GM23338 (cell line): Measurements from ENCODE around the gene FOXP1. TPM values are rescaled to one million over a fixed set of nuclear protein-coding genes. Genes with fewer than 3 reads are reported as not detected.

Experiments
- ATAC-seq: fragments of 200-7000 bp; cut with Tn5 transposase; 3 replicates; pipeline ENCODE4 v1.9.1; 2020
- DNase-seq: peaks from one replicate; pipeline ENCODE4 v3.0.0-alpha.2; 2015; ENCODE audit warnings: low spot score
- H2AFZ ChIP-seq: fragments of 200-600 bp; sonication (generic); 2 replicates; pipeline ENCODE4 v1.8.0; 2016; ENCODE audit warnings: antibody characterized with exemption, mild to moderate bottlenecking, moderate library complexity
- H3F3A ChIP-seq: fragments of 200-600 bp; sonication (generic); replicated peaks from 2 replicates; pipeline ENCODE4 v1.8.0; 2017; ENCODE audit warnings: antibody characterized with exemption, mixed run types, low read depth
- H3K27ac ChIP-seq: fragments of 200-600 bp; sonication (generic); 2 replicates; pipeline ENCODE4 v1.6.1; 2016; ENCODE audit warnings: low read depth
- H3K27me3 ChIP-seq: fragments of 200-600 bp; sonication (generic); 2 replicates; pipeline ENCODE4 v1.8.0; 2016; ENCODE audit warnings: mild to moderate bottlenecking, mixed run types, moderate library complexity; ENCODE audit not compliant: insufficient read depth
- H3K36me3 ChIP-seq: fragments of 200-600 bp; sonication (generic); 2 replicates; pipeline ENCODE4 v1.8.0; 2016; ENCODE audit warnings: mild to moderate bottlenecking; ENCODE audit not compliant: insufficient read depth
- H3K4me1 ChIP-seq: fragments of 200-600 bp; sonication (generic); 2 replicates; pipeline ENCODE4 v1.8.0; 2016; ENCODE audit warnings: mild to moderate bottlenecking, moderate library complexity; ENCODE audit not compliant: insufficient read depth
- H3K4me2 ChIP-seq: fragments of 200-600 bp; sonication (generic); 2 replicates; pipeline ENCODE4 v1.7.1; 2017; ENCODE audit warnings: mixed run types
- H3K4me3 ChIP-seq: fragments of 200-600 bp; sonication (generic); 2 replicates; pipeline ENCODE4 v1.6.1; 2016; ENCODE audit warnings: mixed run types
- H3K79me2 ChIP-seq: fragments of 200-600 bp; sonication (generic); replicated peaks from 2 replicates; pipeline ENCODE4 v1.8.0; 2017; ENCODE audit warnings: mild to moderate bottlenecking; ENCODE audit not compliant: insufficient read depth
- H3K9me2 ChIP-seq: fragments of 200-600 bp; sonication (generic); 2 replicates; pipeline ENCODE4 v1.8.0; 2017; ENCODE audit not compliant: insufficient read depth
- H4K20me1 ChIP-seq: fragments of 200-600 bp; sonication (generic); replicated peaks from 2 replicates; pipeline ENCODE4 v1.8.0; 2017; ENCODE audit warnings: mild to moderate bottlenecking; ENCODE audit not compliant: insufficient read depth
- H3K27ac Mint-ChIP-seq: 2 replicates; pipeline ENCODE4 v1.8.0; 2020; ENCODE audit warnings: inconsistent platforms, mild to moderate bottlenecking, moderate library complexity, mixed read lengths
- H3K27me3 Mint-ChIP-seq: 3 replicates; pipeline ENCODE4 v1.8.0; 2022; ENCODE audit warnings: low read depth, mild to moderate bottlenecking, moderate library complexity, mixed read lengths, inconsistent platforms; ENCODE audit not compliant: insufficient read depth, poor library complexity
- H3K36me3 Mint-ChIP-seq: 3 replicates; pipeline ENCODE4 v1.8.0; 2021; ENCODE audit warnings: low read depth, mild to moderate bottlenecking, inconsistent platforms, moderate library complexity, mixed read lengths
- H3K4me1 Mint-ChIP-seq: 3 replicates; pipeline ENCODE4 v1.8.0; 2020; ENCODE audit warnings: mild to moderate bottlenecking, inconsistent platforms, mixed read lengths
- H3K4me3 Mint-ChIP-seq: 3 replicates; pipeline ENCODE4 v1.8.0; 2021; ENCODE audit warnings: moderate library complexity, mild to moderate bottlenecking, inconsistent platforms, mixed read lengths
- H3K9me3 Mint-ChIP-seq: 3 replicates; pipeline ENCODE4 v1.8.0; 2020; ENCODE audit warnings: moderate library complexity, mild to moderate bottlenecking, inconsistent platforms, mixed read lengths
- CREB1 ChIP-seq: fragments of 250-450 bp; sonication (Bioruptor Pico); IDR thresholded peaks from 2 replicates; pipeline ENCODE4 v1.5.0; 2020; ENCODE audit warnings: low read depth, mild to moderate bottlenecking, moderate library complexity
- EZH2 ChIP-seq: fragments of 200-600 bp; sonication (generic); IDR thresholded peaks from one replicate; pipeline ENCODE4 v1.8.0; 2017; ENCODE audit warnings: antibody characterized with exemption, mild to moderate bottlenecking, low read depth; ENCODE audit not compliant: unreplicated experiment
- EZH2phosphoT487 ChIP-seq: fragments of 200-600 bp; sonication (generic); IDR thresholded peaks from one replicate; pipeline ENCODE4 v1.8.1; 2018; ENCODE audit warnings: antibody characterized with exemption; ENCODE audit not compliant: unreplicated experiment
- POLR2AphosphoS5 ChIP-seq: IDR thresholded peaks from 2 replicates; pipeline ENCODE4 v1.6.1; 2016; ENCODE audit warnings: antibody characterized with exemption, low read depth
- STAT1 ChIP-seq: IDR thresholded peaks from one replicate; pipeline ENCODE4 v1.6.1; 2016; ENCODE audit warnings: antibody characterized with exemption; ENCODE audit not compliant: unreplicated experiment
- ZNF331 ChIP-seq: fragments of 250-450 bp; sonication (Bioruptor Pico); IDR thresholded peaks from 2 replicates; pipeline ENCODE4 v1.5.0; 2020; ENCODE audit warnings: low read depth, mild to moderate bottlenecking, moderate library complexity
- polyA plus RNA-seq: library from polyadenylated mRNA; unstranded; fragments of >200 nt; fragmentation: Nextera tagmentation; extraction: Ambion mirVana; gene quantifications from 2 replicates; pipeline ENCODE4 v1.2.1, GENCODE V29; 2016
- total RNA-seq: library from RNA; depleted of rRNA; stranded (reverse); fragments of >200 nt; shearing (Covaris generic); gene quantifications from 2 replicates; pipeline ENCODE4 v1.2.3, GENCODE V29; 2014
- TF ChIP-seq, protein P1 (sequence below): IDR thresholded peaks from 2 replicates; pipeline ENCODE4 v1.6.1; 2016; ENCODE audit warnings: antibody characterized with exemption
- TF ChIP-seq, protein P2 (sequence below): IDR thresholded peaks from one replicate; pipeline ENCODE4 v1.6.1; 2018; ENCODE audit warnings: antibody characterized with exemption; ENCODE audit not compliant: unreplicated experiment

The FOXP1 gene
- total and polyA plus RNA-seq, 2 experiments from 2014 or later: 32.9 to 35.5 TPM

DNA sequence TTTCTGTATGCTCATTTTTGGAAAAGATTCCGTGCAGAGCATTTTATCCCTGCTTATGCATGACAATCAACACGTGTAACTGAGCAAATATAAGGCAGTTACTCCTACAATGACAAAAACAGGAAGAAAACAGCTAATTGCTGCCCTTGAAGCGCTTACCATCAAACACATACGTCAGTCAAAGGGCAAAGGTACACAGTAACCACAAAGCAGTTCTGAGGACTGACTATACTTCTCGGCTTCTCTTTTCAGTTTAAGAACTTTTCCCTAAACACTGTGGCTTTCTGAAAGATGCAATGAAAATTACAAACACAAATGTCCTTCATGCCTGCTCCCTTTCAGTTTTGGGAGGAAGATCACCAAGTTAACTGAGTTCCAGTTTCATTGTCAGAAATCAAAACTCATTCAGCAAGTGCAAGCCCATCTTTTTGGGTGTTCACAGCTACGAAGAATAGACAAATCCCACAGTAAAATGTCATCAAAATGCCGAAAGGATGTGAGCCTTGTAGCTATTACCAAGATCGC, 602.8 kb downstream of the FOXP1 start:
- peaks cover 4% of the 10 kb centered on the region for H3K36me3 ChIP-seq
- Mint-ChIP-seq H3K4me3 (no peak overlapping the region), H3K36me3 (peaks cover 19% of the 10 kb centered on the region), H3K4me1 (peaks cover 31% of the 10 kb centered on the region), H3K27me3 (peaks cover 6% of the 10 kb centered on the region), H3K27ac (no peak overlapping the region), H3K9me3 (no peaks in the 10 kb centered on the region)
- H3K4me2 ChIP-seq: no peak overlapping the region
- no peaks in the 10 kb centered on the region for H4K20me1 ChIP-seq
- H3K4me3 ChIP-seq: no peak overlapping the region
- ATAC-seq (no peak), DNase-seq (no peak)
- peaks cover 17% of the 10 kb centered on the region for H3K4me1 ChIP-seq
- TF ChIP-seq EZH2phosphoT487 (no peak), CREB1 (CRISPR knock-in tag) (no peak), POLR2AphosphoS5 (no peak), ZNF331 (CRISPR knock-in tag) (no peak), STAT1 (no peak)
- TF ChIP-seq, protein P1, sequence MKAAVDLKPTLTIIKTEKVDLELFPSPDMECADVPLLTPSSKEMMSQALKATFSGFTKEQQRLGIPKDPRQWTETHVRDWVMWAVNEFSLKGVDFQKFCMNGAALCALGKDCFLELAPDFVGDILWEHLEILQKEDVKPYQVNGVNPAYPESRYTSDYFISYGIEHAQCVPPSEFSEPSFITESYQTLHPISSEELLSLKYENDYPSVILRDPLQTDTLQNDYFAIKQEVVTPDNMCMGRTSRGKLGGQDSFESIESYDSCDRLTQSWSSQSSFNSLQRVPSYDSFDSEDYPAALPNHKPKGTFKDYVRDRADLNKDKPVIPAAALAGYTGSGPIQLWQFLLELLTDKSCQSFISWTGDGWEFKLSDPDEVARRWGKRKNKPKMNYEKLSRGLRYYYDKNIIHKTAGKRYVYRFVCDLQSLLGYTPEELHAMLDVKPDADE: no peak
- TF ChIP-seq, protein P2, sequence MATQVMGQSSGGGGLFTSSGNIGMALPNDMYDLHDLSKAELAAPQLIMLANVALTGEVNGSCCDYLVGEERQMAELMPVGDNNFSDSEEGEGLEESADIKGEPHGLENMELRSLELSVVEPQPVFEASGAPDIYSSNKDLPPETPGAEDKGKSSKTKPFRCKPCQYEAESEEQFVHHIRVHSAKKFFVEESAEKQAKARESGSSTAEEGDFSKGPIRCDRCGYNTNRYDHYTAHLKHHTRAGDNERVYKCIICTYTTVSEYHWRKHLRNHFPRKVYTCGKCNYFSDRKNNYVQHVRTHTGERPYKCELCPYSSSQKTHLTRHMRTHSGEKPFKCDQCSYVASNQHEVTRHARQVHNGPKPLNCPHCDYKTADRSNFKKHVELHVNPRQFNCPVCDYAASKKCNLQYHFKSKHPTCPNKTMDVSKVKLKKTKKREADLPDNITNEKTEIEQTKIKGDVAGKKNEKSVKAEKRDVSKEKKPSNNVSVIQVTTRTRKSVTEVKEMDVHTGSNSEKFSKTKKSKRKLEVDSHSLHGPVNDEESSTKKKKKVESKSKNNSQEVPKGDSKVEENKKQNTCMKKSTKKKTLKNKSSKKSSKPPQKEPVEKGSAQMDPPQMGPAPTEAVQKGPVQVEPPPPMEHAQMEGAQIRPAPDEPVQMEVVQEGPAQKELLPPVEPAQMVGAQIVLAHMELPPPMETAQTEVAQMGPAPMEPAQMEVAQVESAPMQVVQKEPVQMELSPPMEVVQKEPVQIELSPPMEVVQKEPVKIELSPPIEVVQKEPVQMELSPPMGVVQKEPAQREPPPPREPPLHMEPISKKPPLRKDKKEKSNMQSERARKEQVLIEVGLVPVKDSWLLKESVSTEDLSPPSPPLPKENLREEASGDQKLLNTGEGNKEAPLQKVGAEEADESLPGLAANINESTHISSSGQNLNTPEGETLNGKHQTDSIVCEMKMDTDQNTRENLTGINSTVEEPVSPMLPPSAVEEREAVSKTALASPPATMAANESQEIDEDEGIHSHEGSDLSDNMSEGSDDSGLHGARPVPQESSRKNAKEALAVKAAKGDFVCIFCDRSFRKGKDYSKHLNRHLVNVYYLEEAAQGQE: no peak
- no peaks in the 10 kb centered on the region for H3K79me2 ChIP-seq
- H3K9me2 ChIP-seq: no peaks in the 10 kb centered on the region
- H3K27ac ChIP-seq: no peak overlapping the region
- no peaks in the 10 kb centered on the region for H3K27me3 ChIP-seq
- H2AFZ ChIP-seq: no peak overlapping the region
- no peaks in the 10 kb centered on the region for H3F3A ChIP-seq

DNA sequence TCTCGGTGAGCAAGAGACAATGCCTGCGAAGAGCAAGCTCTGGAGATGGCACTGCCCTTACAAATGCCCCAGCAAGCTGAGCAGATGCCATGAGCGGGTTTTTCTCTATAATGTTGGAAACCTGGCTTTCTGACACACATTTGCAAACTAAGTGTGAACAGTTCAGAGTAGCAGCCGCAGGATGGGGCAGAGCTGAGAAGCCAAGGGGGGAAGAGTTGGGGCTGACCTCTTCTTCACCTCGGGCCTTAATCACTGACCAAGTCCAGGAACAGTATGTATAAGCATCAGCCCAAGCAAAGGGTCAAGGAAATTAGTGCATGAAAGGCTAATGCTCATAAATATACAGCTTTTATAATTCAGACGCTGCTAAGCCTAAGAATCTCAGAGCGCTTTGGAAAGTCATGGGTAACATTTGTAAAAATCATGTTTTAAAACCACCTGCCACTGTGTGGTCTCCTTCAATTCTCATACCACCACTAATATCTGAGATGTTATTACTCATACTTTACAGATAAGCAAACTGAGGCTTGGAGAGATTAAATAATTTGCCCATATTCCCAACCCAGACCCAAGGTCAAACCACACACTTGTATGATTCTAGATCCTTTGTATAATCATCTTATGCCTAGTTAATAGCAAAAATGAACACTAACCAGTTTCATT, 603.4 kb downstream of the FOXP1 start:
- Histone ChIP-seq H3K4me2 (no peak overlapping the region), H3F3A (no peaks in the 10 kb centered on the region), H3K9me2 (no peaks in the 10 kb centered on the region), H3K27ac (no peak overlapping the region), H3K4me3 (no peak overlapping the region), H4K20me1 (no peaks in the 10 kb centered on the region), H3K36me3 (peaks cover 4% of the 10 kb centered on the region), H2AFZ (no peak overlapping the region), H3K4me1 (peaks cover 22% of the 10 kb centered on the region), H3K79me2 (no peaks in the 10 kb centered on the region), H3K27me3 (no peaks in the 10 kb centered on the region)
- DNase-seq (no peak), ATAC-seq (no peak)
- no peak overlapping the region for H3K27ac Mint-ChIP-seq
- no peak overlapping the region for H3K4me3 Mint-ChIP-seq
- H3K27me3 Mint-ChIP-seq: peaks cover 6% of the 10 kb centered on the region
- TF ChIP-seq CREB1 (CRISPR knock-in tag): no peak
- no peak for TF ChIP-seq EZH2
- TF ChIP-seq ZNF331 (CRISPR knock-in tag): no peak
- TF ChIP-seq, protein P1: no peak
- TF ChIP-seq EZH2phosphoT487: no peak
- peaks cover 25% of the 10 kb centered on the region for H3K36me3 Mint-ChIP-seq
- H3K4me1 Mint-ChIP-seq: peaks cover 37% of the 10 kb centered on the region
- H3K9me3 Mint-ChIP-seq: no peaks in the 10 kb centered on the region
